Measurements from ENCODE around the gene STAMBP. TPM values are rescaled to one million over a fixed set of nuclear protein-coding genes. Genes with fewer than 3 reads are reported as not detected.

Gene STAMBP
- total and polyA plus RNA-seq, 2 donors (not counting 3 experiments of a cell fraction or from before 2014, with no cell fraction given) = 18.0 to 21.3 TPM

DNA sequence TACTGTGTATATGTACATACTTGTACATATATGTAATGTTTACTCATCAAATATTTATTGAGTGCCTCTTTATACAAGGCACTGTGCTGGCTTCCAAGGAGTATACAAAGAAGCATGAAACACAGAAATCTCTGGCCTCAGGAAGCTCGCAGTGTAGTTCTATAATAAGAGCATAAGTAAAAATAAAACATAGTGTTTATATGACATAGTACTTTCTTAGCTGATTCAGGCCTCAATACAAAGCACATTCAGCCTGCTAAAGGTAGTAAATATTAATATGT lies 13.9 kb downstream of the STAMBP start:
- Histone ChIP-seq H3K9me1 (replicated peaks; ENCODE audit: control insufficient read depth, extremely low read depth, insufficient read depth, low read length) (no peaks in the 10 kb centered on the region), H3K9ac (replicated peaks; ENCODE audit: extremely low read depth, insufficient read depth, low read length) (no peak overlapping the region), H3K4me3 (replicated peaks in 1 of 3; ENCODE audit: insufficient read depth in 1 of 3, low read depth in 1 of 3, low read length in 3 of 3) (no peak overlapping the region), H3K79me2 (ENCODE audit: control insufficient read depth, insufficient read depth, low read length) (no peaks in the 10 kb centered on the region), H3K27ac (ENCODE audit: insufficient read depth, low read depth, low read length) (no peak overlapping the region), H4K20me1 (replicated peaks; ENCODE audit: control insufficient read depth, extremely low read depth, insufficient read depth, low read length) (no peaks in the 10 kb centered on the region), H3K27me3 (ENCODE audit: control insufficient read depth in 2 of 2, insufficient read depth in 2 of 2, low read length in 2 of 2) (no peaks in the 10 kb centered on the region), H3K4me1 (ENCODE audit: control insufficient read depth, extremely low read depth, insufficient read depth, low read length) (no peaks in the 10 kb centered on the region), H3K36me3 (ENCODE audit: control insufficient read depth in 2 of 2, extremely low read depth in 1 of 2, insufficient read depth in 2 of 2, low read length in 2 of 2) (peaks cover 0 to 8% of the 10 kb centered on the region in 2 experiments), H2AFZ (ENCODE audit: low read depth, low read length) (no peak overlapping the region), H3K9me3 (replicated peaks; ENCODE audit: control insufficient read depth, insufficient read depth, low read length) (no peaks in the 10 kb centered on the region), H3K4me2 (ENCODE audit: insufficient read depth, low read length) (no peak overlapping the region)
- FAIRE-seq = no peak
- ChIA-PET CTCF (interaction anchor here (1.4 to 2.0 kb wide), 2 partner anchors 9 to 16 kb away, joined by 3 to 6 read pairs; no protein-coding TSS in a partner anchor), POLR2A (no interaction called here)
- no peak for TF ChIP-seq EZH2 (IDR thresholded peaks at IDR 0.05; ENCODE audit: borderline replicate concordance, low read depth, low read length, severe bottlenecking)
- TF ChIP-seq GATA2 (IDR thresholded peaks at IDR 0.05; ENCODE audit: insufficient read depth, insufficient read length, low read depth, low read length) = no peak
- no peak for TF ChIP-seq MYC (IDR thresholded peaks at IDR 0.05; ENCODE audit: low read depth, low read length)
- TF ChIP-seq FOS (IDR thresholded peaks at IDR 0.05; ENCODE audit: borderline replicate concordance, insufficient read depth, low read length) = no peak
- no peak for TF ChIP-seq JUN (IDR thresholded peaks at IDR 0.05; ENCODE audit: borderline replicate concordance, insufficient read depth, insufficient read length, low read depth)
- no peak for TF ChIP-seq POLR2A (IDR thresholded peaks at IDR 0.05; ENCODE audit: low read depth, low read length)
- TF ChIP-seq MAX (IDR thresholded peaks at IDR 0.05; ENCODE audit: insufficient read depth, insufficient read length) = no peak
- TF ChIP-seq, protein P1, sequence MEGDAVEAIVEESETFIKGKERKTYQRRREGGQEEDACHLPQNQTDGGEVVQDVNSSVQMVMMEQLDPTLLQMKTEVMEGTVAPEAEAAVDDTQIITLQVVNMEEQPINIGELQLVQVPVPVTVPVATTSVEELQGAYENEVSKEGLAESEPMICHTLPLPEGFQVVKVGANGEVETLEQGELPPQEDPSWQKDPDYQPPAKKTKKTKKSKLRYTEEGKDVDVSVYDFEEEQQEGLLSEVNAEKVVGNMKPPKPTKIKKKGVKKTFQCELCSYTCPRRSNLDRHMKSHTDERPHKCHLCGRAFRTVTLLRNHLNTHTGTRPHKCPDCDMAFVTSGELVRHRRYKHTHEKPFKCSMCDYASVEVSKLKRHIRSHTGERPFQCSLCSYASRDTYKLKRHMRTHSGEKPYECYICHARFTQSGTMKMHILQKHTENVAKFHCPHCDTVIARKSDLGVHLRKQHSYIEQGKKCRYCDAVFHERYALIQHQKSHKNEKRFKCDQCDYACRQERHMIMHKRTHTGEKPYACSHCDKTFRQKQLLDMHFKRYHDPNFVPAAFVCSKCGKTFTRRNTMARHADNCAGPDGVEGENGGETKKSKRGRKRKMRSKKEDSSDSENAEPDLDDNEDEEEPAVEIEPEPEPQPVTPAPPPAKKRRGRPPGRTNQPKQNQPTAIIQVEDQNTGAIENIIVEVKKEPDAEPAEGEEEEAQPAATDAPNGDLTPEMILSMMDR (IDR thresholded peaks at IDR 0.05; ENCODE audit: extremely low read depth in 1 of 2, insufficient read depth in 1 of 2, low read depth in 1 of 2, low read length in 2 of 2) = no peak
- no peak for TF ChIP-seq POLR2AphosphoS5 (IDR thresholded peaks at IDR 0.05; ENCODE audit: insufficient read depth, low read depth, low read length)
- dilution Hi-C loops (cut with MboI; ENCODE audit: extremely low pct_ligation_motif_present, low sequenced_read_pairs) (no loop called here), intact Hi-C loops (cut with micrococcal nuclease) (no loop called here)
- DNase-seq (ENCODE audit: low read depth, low spot score) = no peak
- BruUV-seq (replicated peaks) = no TSS peak
